Osteocyte (in vitro differentiated cells): ENCODE data around the gene NOTUM. TPM values are rescaled to one million over a fixed set of nuclear protein-coding genes. Genes with fewer than 3 reads are reported as not detected.
A peak's percentile ranks its signal among the peaks of the same experiment; 100 is the strongest.

ENCODE experiments used
- DNase-seq: peaks from one replicate; pipeline ENCODE4 v3.0.0; 2021; ENCODE audit warnings: mixed read lengths; ENCODE audit not compliant: unreplicated experiment; ENCODE audit errors: extremely low spot score
- H3K27ac Mint-ChIP-seq: one replicate; pipeline ENCODE4 v1.8.0; 2021; ENCODE audit warnings: mild to moderate bottlenecking, mixed read lengths; ENCODE audit not compliant: unreplicated experiment
- H3K27me3 Mint-ChIP-seq: one replicate; pipeline ENCODE4 v1.8.0; 2021; ENCODE audit warnings: mixed read lengths; ENCODE audit not compliant: unreplicated experiment
- H3K36me3 Mint-ChIP-seq: one replicate; pipeline ENCODE4 v1.8.0; 2021; ENCODE audit warnings: mixed read lengths; ENCODE audit not compliant: unreplicated experiment
- H3K4me1 Mint-ChIP-seq: one replicate; pipeline ENCODE4 v1.8.0; 2021; ENCODE audit warnings: mixed read lengths; ENCODE audit not compliant: unreplicated experiment
- H3K4me3 Mint-ChIP-seq: one replicate; pipeline ENCODE4 v1.8.0; 2021; ENCODE audit warnings: mild to moderate bottlenecking, moderate library complexity, mixed read lengths; ENCODE audit not compliant: unreplicated experiment
- H3K9me3 Mint-ChIP-seq: one replicate; pipeline ENCODE4 v1.8.0; 2021; ENCODE audit warnings: mixed read lengths; ENCODE audit not compliant: unreplicated experiment
- CTCF ChIP-seq: fragments of 200-600 bp; sonication (generic); IDR thresholded peaks from 2 replicates; pipeline ENCODE4 v1.5.0; 2021; ENCODE audit warnings: antibody characterized with exemption, mild to moderate bottlenecking, moderate library complexity
- total RNA-seq: library from RNA; stranded (reverse); gene quantifications from 2 replicates; pipeline ENCODE4 v1.2.1, GENCODE V29; 2021

NOTUM gene
- total RNA-seq, 1 donor from 2014 or later, result 0.30 TPM

GRCh38 chr17:81991684-81992305 is 30.8 kb upstream of the NOTUM start:
- DNase-seq, result no peak
- peaks cover 17% of the 10 kb centered on the region for H3K36me3 Mint-ChIP-seq
- H3K9me3 Mint-ChIP-seq, result no peaks in the 10 kb centered on the region
- peaks cover 28% of the 10 kb centered on the region for H3K4me1 Mint-ChIP-seq
- no peaks in the 10 kb centered on the region for H3K27me3 Mint-ChIP-seq
- peak overlapping the region; percentile 22 for H3K4me3 Mint-ChIP-seq
- peak overlapping the region; percentile 71 for H3K27ac Mint-ChIP-seq
- TF ChIP-seq CTCF, result no peak

DNA sequence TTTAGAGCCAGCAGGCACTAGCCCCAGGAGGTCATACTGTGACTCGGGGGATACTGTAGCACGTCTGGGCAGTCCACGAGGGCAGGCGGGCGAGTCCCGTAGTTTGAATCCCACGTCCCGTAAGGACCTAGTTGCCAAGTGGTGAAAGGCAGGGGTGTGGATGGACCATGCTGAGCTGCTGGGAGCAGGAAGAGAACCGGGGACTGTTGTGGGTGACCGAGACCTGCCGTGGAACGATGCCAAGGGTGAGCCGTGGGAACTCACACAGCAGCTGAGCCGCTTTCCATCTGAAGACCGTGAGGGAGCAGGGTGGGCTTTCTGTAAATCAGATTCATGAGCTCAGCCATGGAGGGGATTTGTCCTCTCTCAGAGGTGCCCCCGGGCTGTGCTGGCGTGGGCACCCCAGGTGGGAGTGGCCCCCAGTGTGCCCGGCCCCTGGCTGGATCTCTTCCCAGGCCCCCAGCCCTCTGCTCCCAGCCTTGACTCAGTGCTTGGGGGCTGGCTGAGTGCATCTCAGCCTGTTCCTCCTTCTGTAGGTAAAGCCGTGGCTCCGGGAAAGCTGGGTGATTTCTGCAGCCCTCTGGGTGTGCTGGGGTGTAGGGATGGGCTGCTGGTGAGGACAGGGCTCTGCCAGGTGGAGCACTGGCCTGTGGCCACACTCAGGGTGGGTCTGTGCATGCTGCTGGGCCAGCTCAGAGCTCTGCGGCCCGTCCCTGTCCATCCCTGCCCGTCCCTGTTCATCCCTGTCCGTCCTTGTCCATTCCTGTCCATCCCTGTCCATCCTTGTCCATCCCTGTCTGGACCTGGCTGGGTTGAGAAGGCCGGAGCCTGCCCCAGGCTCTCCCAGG is 30.1 kb upstream of the NOTUM start:
- H3K27me3 Mint-ChIP-seq, result no peaks in the 10 kb centered on the region
- H3K4me3 Mint-ChIP-seq, result peak overlapping the region; percentile 16
- H3K27ac Mint-ChIP-seq, result peak overlapping the region; percentile 71
- H3K4me1 Mint-ChIP-seq, result peaks cover 28% of the 10 kb centered on the region
- H3K9me3 Mint-ChIP-seq, result no peaks in the 10 kb centered on the region
- H3K36me3 Mint-ChIP-seq, result peaks cover 16% of the 10 kb centered on the region
- DNase-seq, result no peak
- no peak for TF ChIP-seq CTCF

- Mint-ChIP-seq H3K36me3 (peaks cover 22% of the 10 kb centered on the region), H3K4me1 (peaks cover 22% of the 10 kb centered on the region), H3K4me3 (no peak overlapping the region), H3K9me3 (no peaks in the 10 kb centered on the region), H3K27ac (no peak overlapping the region), H3K27me3 (no peaks in the 10 kb centered on the region)
- no peak for TF ChIP-seq CTCF
- DNase-seq, result no peak
Measured at GRCh38 chr17:81987161-81987770, 26.3 kb upstream of the NOTUM start.

DNA sequence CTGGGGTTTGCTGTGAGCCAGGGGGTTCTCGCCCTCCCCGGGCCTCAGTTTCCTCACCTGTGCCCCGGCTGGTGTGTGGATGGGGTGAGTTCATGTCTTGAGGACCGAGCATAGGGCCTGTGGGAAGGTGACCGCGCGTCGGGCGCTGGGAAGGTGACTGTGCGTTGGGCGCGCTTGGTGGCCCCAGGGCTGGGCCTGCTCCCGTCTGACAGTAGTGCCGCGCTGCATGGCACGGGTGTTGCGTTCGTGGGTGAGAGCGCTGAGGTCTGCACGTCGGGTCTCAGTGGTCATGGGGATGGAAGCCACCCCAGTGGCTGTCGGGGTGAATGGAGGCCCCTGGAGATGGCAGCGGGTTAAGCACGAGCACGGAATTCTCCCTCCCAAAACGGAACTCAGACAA is 25.6 kb upstream of the NOTUM start:
- no peak for DNase-seq
- Mint-ChIP-seq H3K27me3 (no peaks in the 10 kb centered on the region), H3K36me3 (peaks cover 22% of the 10 kb centered on the region), H3K9me3 (no peaks in the 10 kb centered on the region), H3K27ac (no peak overlapping the region), H3K4me1 (peaks cover 17% of the 10 kb centered on the region), H3K4me3 (no peak overlapping the region)
- no peak for TF ChIP-seq CTCF
